ENCODE results near the gene TRIP13. TPM values are rescaled to one million over a fixed set of nuclear protein-coding genes. Genes with fewer than 3 reads are reported as not detected.

Gene TRIP13
- total RNA-seq, 1 donor: 32.5 TPM

GRCh38 chr5:891117-891836, 1.4 kb upstream of the TRIP13 start:
- TF ChIP-seq, protein P1, sequence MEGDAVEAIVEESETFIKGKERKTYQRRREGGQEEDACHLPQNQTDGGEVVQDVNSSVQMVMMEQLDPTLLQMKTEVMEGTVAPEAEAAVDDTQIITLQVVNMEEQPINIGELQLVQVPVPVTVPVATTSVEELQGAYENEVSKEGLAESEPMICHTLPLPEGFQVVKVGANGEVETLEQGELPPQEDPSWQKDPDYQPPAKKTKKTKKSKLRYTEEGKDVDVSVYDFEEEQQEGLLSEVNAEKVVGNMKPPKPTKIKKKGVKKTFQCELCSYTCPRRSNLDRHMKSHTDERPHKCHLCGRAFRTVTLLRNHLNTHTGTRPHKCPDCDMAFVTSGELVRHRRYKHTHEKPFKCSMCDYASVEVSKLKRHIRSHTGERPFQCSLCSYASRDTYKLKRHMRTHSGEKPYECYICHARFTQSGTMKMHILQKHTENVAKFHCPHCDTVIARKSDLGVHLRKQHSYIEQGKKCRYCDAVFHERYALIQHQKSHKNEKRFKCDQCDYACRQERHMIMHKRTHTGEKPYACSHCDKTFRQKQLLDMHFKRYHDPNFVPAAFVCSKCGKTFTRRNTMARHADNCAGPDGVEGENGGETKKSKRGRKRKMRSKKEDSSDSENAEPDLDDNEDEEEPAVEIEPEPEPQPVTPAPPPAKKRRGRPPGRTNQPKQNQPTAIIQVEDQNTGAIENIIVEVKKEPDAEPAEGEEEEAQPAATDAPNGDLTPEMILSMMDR (IDR thresholded peaks at IDR 0.05; ENCODE audit: insufficient read depth, low read length): no peak
- no peak for DNase-seq (ENCODE audit: low read depth)
- H3K4me3 ChIP-seq (ENCODE audit: low read depth, low read length): peak overlapping the region; percentile 98

DNA sequence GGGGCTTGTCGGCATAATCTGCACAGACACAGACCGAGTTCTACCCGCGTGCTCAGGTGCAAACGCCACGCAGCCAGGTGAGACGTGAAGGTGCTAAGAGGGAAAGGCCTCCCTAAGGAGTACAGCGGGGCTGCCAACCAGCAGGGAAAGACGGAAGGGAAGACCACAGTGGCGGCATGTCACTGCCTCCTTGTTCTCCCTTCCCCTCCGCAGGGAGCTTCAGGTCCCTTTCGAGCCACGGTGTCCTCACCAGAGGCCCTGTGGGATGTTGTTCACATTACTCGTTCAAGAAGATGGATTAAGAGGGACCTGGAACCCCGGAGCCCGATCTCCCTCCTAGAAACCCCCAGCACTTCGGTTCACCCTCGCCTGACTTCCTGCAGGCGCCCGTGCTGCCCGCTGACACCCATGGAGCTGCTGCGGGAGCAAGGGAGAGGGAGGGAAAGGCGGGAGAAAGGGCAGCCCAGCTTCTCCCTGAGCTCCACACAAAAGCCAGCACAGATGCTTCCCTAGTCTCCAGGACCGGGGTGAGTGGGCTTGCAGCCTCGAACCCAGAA, 769 bp upstream of the TRIP13 start:
- DNase-seq (ENCODE audit: low read depth): peak; percentile 25
- peak overlapping the region; percentile 98 for H3K4me3 ChIP-seq (ENCODE audit: low read depth, low read length)
- TF ChIP-seq, protein P1 (IDR thresholded peaks at IDR 0.05; ENCODE audit: insufficient read depth, low read length): no peak

DNA sequence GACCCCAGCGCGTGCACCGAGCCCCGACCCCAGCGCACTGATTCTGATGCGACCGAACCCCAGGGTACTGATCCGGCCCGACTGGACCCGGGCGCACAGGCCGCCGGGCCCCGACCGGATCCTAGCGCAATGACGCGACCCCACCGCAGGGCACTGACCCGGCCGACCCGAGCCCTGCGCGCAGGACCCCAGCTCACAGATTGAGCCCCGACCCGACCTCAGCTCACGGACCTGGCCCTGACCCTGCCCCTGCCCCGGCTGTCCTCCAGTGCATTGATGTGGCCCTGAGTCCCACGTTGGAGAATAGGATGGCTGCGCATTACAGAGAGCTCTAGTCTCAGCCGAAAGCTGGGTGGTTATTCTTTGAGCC, 438 bp downstream of the TRIP13 start:
- TF ChIP-seq, protein P1 (IDR thresholded peaks at IDR 0.05; ENCODE audit: insufficient read depth, low read length): no peak
- peak overlapping the region; percentile 98 for H3K4me3 ChIP-seq (ENCODE audit: low read depth, low read length)
- no peak for DNase-seq (ENCODE audit: low read depth)

DNA sequence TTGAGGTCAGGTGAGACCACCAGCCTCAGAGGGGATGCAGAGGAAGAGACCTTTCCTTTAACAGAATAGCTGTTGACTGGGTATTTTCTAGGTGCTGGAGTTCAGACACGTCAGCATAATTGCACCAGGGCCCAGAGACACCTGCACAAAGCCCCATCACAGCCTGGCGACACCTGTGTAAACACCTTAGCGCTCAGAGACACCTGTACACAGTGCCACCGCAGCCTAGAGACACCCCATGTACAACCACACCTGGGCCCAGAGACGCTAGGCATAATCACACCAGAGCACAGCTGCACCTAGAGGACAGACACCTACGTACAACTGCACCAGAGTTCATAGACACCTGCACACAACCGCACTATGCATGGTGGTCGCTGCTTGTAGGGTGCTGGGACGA, 1.0 kb downstream of the TRIP13 start:
- H3K4me3 ChIP-seq (ENCODE audit: low read depth, low read length): peak overlapping the region; percentile 98
- TF ChIP-seq, protein P1 (IDR thresholded peaks at IDR 0.05; ENCODE audit: insufficient read depth, low read length): no peak
- no peak for DNase-seq (ENCODE audit: low read depth)

DNA sequence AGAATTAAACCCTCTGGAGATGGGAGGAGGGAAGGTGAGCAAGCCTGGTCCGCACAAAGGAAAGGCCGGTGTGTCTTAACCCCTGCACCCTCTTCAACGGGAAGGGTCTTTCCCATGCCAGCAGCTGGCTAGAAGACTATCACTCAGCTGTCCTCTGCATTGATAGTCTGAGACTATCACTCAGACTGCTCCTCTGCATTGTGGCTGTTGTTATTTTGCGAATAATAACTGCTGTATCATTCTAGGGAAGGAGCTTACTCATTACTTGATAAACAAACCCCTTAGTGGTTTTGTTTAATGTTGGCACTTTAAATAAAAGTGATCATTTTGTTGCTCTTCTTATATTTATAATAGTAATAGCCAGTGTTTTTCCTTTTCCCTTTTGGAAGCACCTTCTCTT, 8.1 kb downstream of the TRIP13 start:
- DNase-seq (ENCODE audit: low read depth): no peak
- TF ChIP-seq, protein P1 (IDR thresholded peaks at IDR 0.05; ENCODE audit: insufficient read depth, low read length): no peak
- H3K4me3 ChIP-seq (ENCODE audit: low read depth, low read length): no peak overlapping the region

GRCh38 chr5:902129-902916, 9.6 kb downstream of the TRIP13 start:
- TF ChIP-seq, protein P1 (IDR thresholded peaks at IDR 0.05; ENCODE audit: insufficient read depth, low read length): no peak
- no peak for DNase-seq (ENCODE audit: low read depth)
- no peak overlapping the region for H3K4me3 ChIP-seq (ENCODE audit: low read depth, low read length)
